Spleen (tissue), 7 donors: Measurements from ENCODE around the gene C1orf226.

Experiments used
- POLR2A ChIP-seq, 3 donors: fragments of 450-650 bp; IDR thresholded peaks; one replicate each; pipeline ENCODE4 v1.5.1; 2017; ENCODE audit warnings: antibody characterized with exemption in 3 of 3, mild to moderate bottlenecking in 1 of 3
- POLR2AphosphoS5 ChIP-seq, 3 donors: sonication (generic); formaldehyde crosslinking; IDR thresholded peaks; one replicate each; pipeline ENCODE4 v1.5.1; 2017; ENCODE audit warnings: antibody characterized with exemption in 3 of 3
- TF ChIP-seq, protein P1 (sequence below), 11 experiments: fragments of 200-600 bp in 7 of 11; fragments of 450-650 bp in 4 of 11; sonication (generic) in 4 of 11; IDR thresholded peaks in 8 of 11; conservative IDR thresholded peaks in 3 of 11; 1 replicate in 7 of 11; 2 replicates in 4 of 11; pipeline versions ENCODE4 v1.4.0 to v1.8.0; 2016 to 2021; ENCODE audit warnings: antibody characterized with exemption in 11 of 11, inconsistent platforms in 4 of 11, mild to moderate bottlenecking in 1 of 11
- donor health status: DM: no; HTN: no; CAD: no; lungs with moderate emphysema.
- donor health status: DM: no; HTN: no; CAD: no.
- donor health status: DM: no; HTN: no; CAD: no.

DNA sequence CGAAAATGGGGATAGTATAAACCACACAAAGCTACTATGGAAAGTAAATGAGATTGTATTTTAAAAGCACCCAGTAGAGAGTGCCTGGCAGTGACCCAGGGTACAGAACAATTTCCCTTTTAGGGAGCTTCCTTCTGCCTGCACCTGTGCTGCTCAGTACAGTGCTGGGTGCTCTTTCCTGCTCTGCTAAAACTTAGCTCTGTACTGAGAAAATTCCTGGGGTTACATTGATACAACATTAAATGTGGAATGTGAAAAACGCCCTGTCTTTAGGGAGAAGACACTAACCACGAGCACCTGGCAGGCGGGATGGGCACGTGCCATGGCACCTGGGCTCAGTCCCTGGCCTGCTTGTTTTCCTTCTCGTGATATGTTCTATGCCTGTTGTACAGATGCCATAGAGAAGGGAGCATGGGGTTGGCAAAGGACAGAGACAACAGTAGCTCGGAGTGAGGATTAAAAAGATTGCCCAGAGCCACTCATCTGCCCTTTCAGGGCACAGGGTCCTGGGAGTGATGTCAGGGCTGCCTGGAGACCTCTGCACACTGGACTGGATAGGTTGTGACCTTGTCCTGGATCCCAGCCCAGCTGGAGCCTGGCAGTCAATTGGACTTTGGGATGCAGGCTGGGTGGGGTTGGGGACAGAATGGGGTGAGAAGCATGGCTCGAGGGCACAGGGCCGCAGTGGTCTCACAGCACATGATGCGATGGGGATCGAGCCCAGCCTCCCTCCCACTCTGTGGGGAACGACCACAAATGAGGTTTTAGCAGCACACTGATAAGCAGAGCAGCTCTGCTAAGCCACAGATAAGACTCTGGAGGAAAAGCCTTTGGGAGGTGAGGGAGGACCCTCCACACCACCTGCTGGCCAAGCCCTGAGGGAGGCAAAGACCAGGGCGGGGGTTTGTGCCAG, 9.1 kb upstream of the C1orf226 start:
- TF ChIP-seq, protein P1, sequence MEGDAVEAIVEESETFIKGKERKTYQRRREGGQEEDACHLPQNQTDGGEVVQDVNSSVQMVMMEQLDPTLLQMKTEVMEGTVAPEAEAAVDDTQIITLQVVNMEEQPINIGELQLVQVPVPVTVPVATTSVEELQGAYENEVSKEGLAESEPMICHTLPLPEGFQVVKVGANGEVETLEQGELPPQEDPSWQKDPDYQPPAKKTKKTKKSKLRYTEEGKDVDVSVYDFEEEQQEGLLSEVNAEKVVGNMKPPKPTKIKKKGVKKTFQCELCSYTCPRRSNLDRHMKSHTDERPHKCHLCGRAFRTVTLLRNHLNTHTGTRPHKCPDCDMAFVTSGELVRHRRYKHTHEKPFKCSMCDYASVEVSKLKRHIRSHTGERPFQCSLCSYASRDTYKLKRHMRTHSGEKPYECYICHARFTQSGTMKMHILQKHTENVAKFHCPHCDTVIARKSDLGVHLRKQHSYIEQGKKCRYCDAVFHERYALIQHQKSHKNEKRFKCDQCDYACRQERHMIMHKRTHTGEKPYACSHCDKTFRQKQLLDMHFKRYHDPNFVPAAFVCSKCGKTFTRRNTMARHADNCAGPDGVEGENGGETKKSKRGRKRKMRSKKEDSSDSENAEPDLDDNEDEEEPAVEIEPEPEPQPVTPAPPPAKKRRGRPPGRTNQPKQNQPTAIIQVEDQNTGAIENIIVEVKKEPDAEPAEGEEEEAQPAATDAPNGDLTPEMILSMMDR (IDR thresholded peaks at IDR 0.05 in 8 of 11, conservative IDR thresholded peaks at IDR 0.05 in 3 of 11) = no peak
- TF ChIP-seq POLR2AphosphoS5 (IDR thresholded peaks at IDR 0.05) = no peak
- no peak for TF ChIP-seq POLR2A (IDR thresholded peaks at IDR 0.05)
